K562 (cell line): ENCODE data around the gene SLC37A3. TPM values are rescaled to one million over a fixed set of nuclear protein-coding genes. Genes with fewer than 3 reads are reported as not detected.
A peak's percentile ranks its signal among the peaks of the same experiment; 100 is the strongest.

Source experiments
- ATF3 ChIP-seq, 2 experiments: fragments of 450-650 bp in 1 of 2; sonication (generic) in 1 of 2; formaldehyde crosslinking in 1 of 2; IDR thresholded peaks in 1 of 2; conservative IDR thresholded peaks in 1 of 2; 2 replicates each; pipeline versions ENCODE4 v1.6.1 to v1.8.1; 2016 to 2023; ENCODE audit warnings: mild to moderate bottlenecking in 2 of 2, moderate library complexity in 2 of 2, inconsistent platforms in 1 of 2, missing genetic modification reagents in 1 of 2
- CBX3 ChIP-seq, 2 experiments: IDR thresholded peaks; 1 replicate in 1 of 2; 2 replicates in 1 of 2; pipeline ENCODE4 v1.6.1; 2012; ENCODE audit warnings: inconsistent platforms in 2 of 2, low read length in 2 of 2, borderline replicate concordance in 1 of 2, control low read depth in 1 of 2
- CREB1 ChIP-seq, 2 experiments: sonication (generic) in 1 of 2; formaldehyde crosslinking in 1 of 2; IDR thresholded peaks; 2 replicates each; pipeline versions ENCODE4 v1.6.1 to v1.8.0; 2012 to 2022; ENCODE audit warnings: inconsistent platforms in 1 of 2, mild to moderate bottlenecking in 1 of 2, missing genetic modification reagents in 1 of 2, moderate library complexity in 1 of 2
- DACH1 ChIP-seq: fragments of 450-650 bp; IDR thresholded peaks from 2 replicates; pipeline ENCODE4 v1.6.1; 2018; ENCODE audit not compliant: partially characterized antibody
- MGA ChIP-seq: fragments of 450-650 bp; IDR thresholded peaks from 2 replicates; pipeline ENCODE4 v1.6.1; 2016; ENCODE audit warnings: mild to moderate bottlenecking, moderate library complexity
- NCOR1 ChIP-seq: fragments of 450-650 bp; IDR thresholded peaks from 2 replicates; pipeline ENCODE4 v1.6.1; 2016; ENCODE audit warnings: mild to moderate bottlenecking, moderate library complexity
- NFRKB ChIP-seq: fragments of 450-650 bp; IDR thresholded peaks from 2 replicates; pipeline ENCODE4 v1.6.1; 2016; ENCODE audit warnings: low read depth
- PKNOX1 ChIP-seq: fragments of 450-650 bp; IDR thresholded peaks from 2 replicates; pipeline ENCODE4 v1.6.1; 2016
- SOX6 ChIP-seq: fragments of 450-650 bp; IDR thresholded peaks from 2 replicates; pipeline ENCODE4 v1.6.1; 2014; ENCODE audit warnings: mild to moderate bottlenecking
- ZBTB2 ChIP-seq: fragments of 450-650 bp; IDR thresholded peaks from 2 replicates; pipeline ENCODE4 v1.6.1; 2016; ENCODE audit warnings: antibody characterized with exemption
- ZFP36 ChIP-seq: fragments of 150-350 bp; IDR thresholded peaks from 2 replicates; pipeline ENCODE4 v1.6.1; 2018; ENCODE audit warnings: low read length, low read depth; ENCODE audit not compliant: partially characterized antibody
- ZNF586 ChIP-seq: fragments of 450-650 bp; formaldehyde crosslinking; conservative IDR thresholded peaks from 2 replicates; pipeline ENCODE4 v1.4.0; 2020; ENCODE audit warnings: mild to moderate bottlenecking, moderate library complexity
- ZNF76 ChIP-seq: fragments of 250-450 bp; sonication (Bioruptor Pico); IDR thresholded peaks from 2 replicates; pipeline ENCODE4 v1.4.0; 2020; ENCODE audit warnings: mild to moderate bottlenecking, moderate library complexity, borderline replicate concordance
- polyA plus RNA-seq, 8 experiments: library from polyadenylated mRNA; depleted of rRNA in 4 of 8; stranded (reverse) in 5 of 8; unstranded in 3 of 8; fragments of >200 nt; fragmentation: Nextera tagmentation in 2 of 8; fragmentation: Illumina TruSeq in 1 of 8; extraction: Ambion mirVana in 2 of 8; extraction: Trizol in 1 of 8; gene quantifications; 2 replicates each; pipeline versions ENCODE4 v1.2.1 to v1.2.3, GENCODE V29; 2011 to 2014; ENCODE audit warnings: inconsistent platforms in 1 of 8, missing spikeins in 1 of 8
- total RNA-seq, 7 experiments: library from RNA; depleted of rRNA in 6 of 7; stranded (reverse); fragments of >200 nt in 6 of 7; fragmentation: Illumina TruSeq in 2 of 7; extraction: Trizol in 2 of 7; gene quantifications; 2 replicates each; pipeline versions ENCODE4 v1.2.1 to v1.2.3, GENCODE V29; 2011 to 2021; ENCODE audit warnings: low replicate concordance in 1 of 7

SLC37A3 gene
- total and polyA plus RNA-seq, 9 of the 15 experiments (the other 6 are each of a cell fraction or from before 2014, with no cell fraction given) = 11.7 to 59.1 (median 26.8) TPM

- peak; percentile 15; the same call in 1 of the 2 replicates for TF ChIP-seq ATF3 (IDR thresholded peaks at IDR 0.05)
- TF ChIP-seq ATF3 (CRISPR knock-in tag; conservative IDR thresholded peaks at IDR 0.05) = no peak
- peak; percentile 77 for TF ChIP-seq ZBTB2
- TF ChIP-seq PKNOX1 = peak; percentile 90
- TF ChIP-seq CBX3 (IDR thresholded peaks at IDR 0.05; ENCODE audit: borderline replicate concordance in 1 of 2, low read length in 2 of 2) = no peak; a peak in 1 of 3 replicates
- TF ChIP-seq ZNF76 (CRISPR knock-in tag) = no peak
- TF ChIP-seq CREB1 (IDR thresholded peaks at IDR 0.05) = peak; percentile 72; the same call in 1 of the 2 replicates
- no peak for TF ChIP-seq CREB1 (CRISPR knock-in tag; IDR thresholded peaks at IDR 0.05)
- no peak for TF ChIP-seq ZNF586 (CRISPR knock-in tag)
- peak; percentile 91 for TF ChIP-seq SOX6
- no peak for TF ChIP-seq NFRKB
- peak; percentile 97 for TF ChIP-seq NCOR1
- TF ChIP-seq ZFP36 = peak; percentile 25
- TF ChIP-seq MGA = peak; percentile 18; the same call in 1 of the 2 replicates
- peak; percentile 52 for TF ChIP-seq DACH1
Observed at GRCh38 chr7:140322759-140323158, 75.6 kb downstream of the SLC37A3 start (continued).
